Measurements from ENCODE around the gene CTAGE6.
"Not testable (repeated sequence)": the region's sequence is repeated elsewhere in the genome, so short reads cannot be mapped to it uniquely, and the experiment has no call there.

Gene CTAGE6

DNA sequence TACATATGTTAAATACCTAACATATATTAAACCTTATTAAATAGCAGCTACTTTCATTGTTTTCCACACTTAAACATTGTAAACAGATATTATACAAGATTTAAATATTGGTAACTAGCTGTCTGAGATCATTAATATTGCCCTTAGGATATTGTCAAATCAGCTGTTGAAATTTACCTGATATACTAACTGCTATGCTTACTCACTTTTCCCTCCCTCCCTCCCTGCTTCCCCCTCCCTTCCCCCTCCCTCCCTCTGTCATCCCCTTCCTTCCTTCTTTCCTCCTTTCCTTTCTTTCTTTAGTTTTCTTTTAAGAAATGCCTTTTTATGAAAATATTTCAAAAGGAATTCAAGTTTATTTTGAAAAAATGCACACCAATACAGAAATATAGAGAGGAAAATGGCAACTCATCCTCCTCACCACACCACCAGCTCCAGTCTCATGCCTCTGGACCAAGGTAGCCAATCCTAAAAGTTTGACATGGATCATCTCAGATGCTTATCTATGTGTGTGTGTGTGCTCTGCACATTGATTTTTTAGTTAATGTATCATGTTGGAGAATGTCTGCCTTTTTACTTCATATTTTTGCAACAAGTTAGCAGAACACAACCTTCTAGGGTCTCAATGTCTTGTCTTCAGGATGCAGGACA lies 41.8 kb downstream of the CTAGE6 start:
- not testable (repeated sequence) for DNase-seq

- not testable (repeated sequence) for DNase-seq
These were observed 42.7 kb downstream of the CTAGE6 start for GRCh38 chr7:143714581-143715454.

DNA sequence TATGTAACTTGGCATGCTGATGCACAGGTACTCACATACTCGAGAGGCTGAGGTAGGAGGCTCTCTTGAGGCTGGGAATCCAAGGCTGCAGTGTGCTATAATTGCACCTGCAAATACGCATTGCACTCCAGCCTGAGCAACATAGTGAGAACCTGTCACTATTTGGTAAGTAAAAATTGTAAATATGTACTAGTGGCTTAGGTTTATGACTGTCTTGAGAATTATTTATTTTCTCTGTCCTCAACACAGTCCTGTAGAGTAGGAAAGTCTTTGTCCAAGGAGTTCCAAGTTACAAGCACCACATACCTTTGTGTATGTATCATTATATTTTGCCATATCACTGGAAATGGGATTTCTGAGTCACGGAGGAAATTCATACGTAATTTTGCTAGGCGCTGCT lies 45.1 kb downstream of the CTAGE6 start:
- DNase-seq, result not testable (repeated sequence)

DNA sequence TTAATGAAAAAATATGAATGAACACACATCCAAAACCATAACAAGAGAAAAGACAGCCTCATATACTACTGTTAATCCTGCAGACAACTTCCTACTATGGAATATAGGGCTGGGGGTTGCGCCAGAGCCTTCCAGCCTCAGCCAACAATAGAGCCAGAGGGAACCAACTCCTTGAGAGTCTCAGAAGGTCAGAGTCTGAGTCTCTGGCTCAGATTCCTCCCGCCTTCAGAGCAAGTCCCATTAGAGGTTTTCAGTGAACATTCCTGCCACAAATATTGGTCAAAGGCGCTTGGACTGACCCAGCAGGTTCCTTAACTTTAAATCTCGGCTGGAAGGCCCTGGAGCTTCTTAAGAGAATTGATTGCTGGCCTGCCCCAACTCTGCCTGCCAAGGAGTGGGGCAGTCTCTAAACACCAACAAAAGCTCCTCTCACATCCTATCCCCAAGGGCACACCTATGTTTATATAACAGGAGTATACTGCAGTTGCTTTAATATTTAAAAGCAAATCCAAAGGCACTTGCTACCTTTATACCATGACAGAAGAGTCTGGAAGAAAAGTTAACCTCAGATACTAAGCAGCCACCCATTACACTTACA lies 45.7 kb downstream of the CTAGE6 start:
- DNase-seq, result not testable (repeated sequence)

GRCh38 chr7:143709895-143710294 lies 47.6 kb downstream of the CTAGE6 start:
- not testable (repeated sequence) for DNase-seq

Data from NCI-H510A treated with DMSO at 0.1 percent for 48 hours (cell line).